Dedifferentiated amniotic fluid mesenchymal stem cell (primary cell): Measurements from ENCODE around the gene SH3YL1.

Source experiments
- DNase-seq: peaks from one replicate; pipeline ENCODE4 v3.0.0-alpha.2; 2016; ENCODE audit errors: extremely low spot score

The SH3YL1 gene

DNA sequence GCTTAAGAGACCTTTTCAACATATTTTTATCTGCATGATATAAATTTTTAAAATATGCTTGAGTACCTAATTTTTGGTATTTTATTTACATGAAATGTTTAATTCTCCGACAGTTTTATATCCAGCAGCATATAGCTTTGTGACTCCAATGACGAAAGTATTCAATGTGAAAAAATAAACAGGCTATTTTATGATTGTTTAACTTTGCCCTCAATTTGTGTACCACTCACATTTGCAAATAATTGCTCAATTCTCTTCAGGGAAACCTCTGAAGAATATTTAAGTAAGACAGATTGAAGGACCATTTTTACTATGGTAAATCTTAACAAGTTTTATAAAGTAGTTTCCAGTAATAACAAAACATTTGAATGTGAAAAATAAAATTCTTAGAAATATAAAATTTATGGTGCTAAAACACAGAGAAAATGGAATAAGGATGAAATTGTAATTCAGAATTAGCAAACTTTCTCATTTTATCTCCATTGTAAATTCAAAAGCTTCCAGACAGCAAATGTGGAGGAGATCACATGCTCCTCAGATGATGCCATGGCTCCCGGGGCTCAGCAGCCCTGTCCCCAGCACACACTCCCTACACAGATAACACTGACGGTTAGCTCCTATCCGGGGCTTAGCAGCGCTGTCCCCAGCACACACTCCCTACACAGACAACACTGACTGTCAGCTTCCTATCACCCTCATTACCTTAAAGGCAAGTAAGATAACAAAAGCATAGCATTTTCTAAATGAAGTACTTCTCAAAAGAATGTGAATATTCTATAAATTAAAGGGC lies 39.7 kb downstream of the SH3YL1 start:
- DNase-seq: no peak

- no peak for DNase-seq
These were observed 40.4 kb downstream of the SH3YL1 start for GRCh38 chr2:223451-223850.

DNA sequence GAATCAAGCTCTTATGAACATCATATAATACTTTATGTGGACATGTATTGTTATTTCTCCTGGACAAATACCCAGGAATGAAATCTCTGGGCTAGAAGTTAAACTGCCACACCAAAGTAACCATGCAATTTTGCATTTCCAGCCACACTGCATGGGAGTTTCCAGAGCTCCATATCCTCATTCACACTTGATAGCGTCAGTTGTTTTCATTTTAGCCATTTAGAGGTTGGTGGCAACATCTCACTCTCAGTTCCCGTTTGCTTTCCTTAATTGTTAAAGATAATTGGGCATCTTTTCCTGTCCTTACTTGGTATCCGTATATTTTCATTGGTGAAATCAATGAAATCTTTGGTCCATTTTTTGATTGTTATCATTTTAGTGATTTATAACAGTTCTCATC lies 47.8 kb downstream of the SH3YL1 start:
- DNase-seq: no peak

GRCh38 chr2:213932-214693 lies 49.7 kb downstream of the SH3YL1 start:
- DNase-seq: no peak

DNA sequence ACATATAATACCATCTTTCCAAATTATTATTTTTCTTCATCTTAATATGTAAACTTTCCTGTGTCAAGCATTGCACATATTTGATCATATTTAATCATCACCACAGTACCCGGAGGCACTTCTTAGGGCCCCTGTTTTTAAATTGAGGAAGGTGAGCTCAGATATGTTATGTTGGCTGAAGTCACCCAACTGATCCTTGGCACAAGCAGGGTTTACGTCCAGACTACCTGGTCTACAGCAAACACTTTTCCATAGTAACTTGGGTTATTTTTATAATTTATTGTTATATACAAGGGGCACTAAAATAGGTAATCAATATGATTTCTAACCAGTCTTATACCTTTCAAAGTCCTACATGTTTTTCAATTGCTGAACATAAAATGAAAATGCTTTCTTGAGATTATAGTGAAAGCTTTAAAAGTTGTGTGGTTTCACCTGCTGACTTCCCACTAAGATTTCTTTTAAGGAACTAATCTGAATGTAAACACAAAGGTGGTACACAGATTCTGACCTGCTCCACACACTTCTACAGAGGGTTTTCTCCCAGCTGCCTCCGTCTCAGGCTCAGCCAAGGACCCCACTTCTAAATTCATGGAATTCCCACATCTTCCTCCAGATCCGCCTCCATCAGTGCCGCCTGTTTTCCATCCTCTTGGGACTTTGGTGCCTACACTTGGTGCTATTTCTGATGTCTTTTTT lies 52.2 kb downstream of the SH3YL1 start:
- no peak for DNase-seq

DNA sequence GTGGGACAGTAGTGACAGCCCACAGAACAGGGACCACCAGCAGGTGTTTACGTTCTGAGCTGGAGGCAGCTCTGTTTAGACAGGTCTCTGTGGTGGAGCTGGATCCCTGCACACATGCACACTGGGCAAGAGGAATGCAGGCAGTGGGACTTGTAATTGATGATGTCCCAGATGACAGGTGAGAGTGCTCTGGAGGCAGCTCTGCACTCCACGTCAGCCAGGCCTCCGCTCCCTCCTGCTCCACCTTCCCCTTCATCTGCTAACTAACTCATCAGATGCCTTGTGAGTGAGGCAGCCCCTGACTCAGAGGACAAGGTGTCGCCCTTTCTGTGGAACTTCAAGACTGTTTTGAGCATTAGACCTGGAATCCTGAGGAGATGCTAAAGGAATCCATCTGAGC lies 53.2 kb downstream of the SH3YL1 start:
- no peak for DNase-seq

- DNase-seq: no peak
These were observed 54.4 kb downstream of the SH3YL1 start for GRCh38 chr2:209470-209869.

DNA sequence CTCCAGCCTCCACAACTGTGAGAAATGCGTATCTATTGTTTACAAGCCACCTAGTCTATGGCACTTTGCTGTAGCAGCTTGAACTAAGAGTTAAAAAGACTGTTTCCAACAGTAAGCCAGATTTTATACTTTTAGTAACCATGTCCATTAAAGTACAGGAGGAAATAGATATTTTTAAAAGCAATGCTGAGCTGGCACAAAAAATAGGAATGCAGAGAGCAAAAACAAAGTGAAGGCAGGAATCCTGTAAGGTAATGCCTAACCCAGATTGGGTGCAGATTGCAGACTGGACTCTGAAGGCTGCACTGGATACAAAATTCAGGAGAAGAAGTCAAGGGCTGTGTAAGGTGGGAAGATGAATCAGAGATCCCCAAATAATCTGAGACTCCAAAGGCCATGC lies 55.5 kb downstream of the SH3YL1 start:
- no peak for DNase-seq

- no peak for DNase-seq
These were observed 59.8 kb downstream of the SH3YL1 start for GRCh38 chr2:203984-204383.

DNA sequence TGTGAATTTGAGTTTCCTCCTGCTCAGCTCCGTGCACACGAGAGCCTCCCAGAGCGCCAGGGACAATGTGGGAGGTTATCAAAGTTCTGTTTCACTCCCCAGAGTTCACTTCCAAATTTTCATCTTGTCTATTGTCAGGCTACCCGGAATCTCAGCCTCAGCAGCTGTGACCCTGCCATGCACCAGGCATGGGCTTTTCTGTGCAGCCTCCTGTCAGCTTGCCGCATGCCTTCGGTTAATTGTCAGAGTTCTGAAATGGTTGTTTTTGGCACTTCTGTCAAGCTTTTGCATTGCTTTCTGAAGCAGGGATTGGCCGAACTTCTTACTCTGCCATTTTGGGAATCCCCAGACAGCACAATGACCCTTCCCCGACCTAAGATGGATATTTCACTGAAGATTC lies 60.4 kb downstream of the SH3YL1 start:
- no peak for DNase-seq

- DNase-seq: no peak
These were observed 60.9 kb downstream of the SH3YL1 start for GRCh38 chr2:202945-203344.

GRCh38 chr2:201648-202433 lies 62.0 kb downstream of the SH3YL1 start:
- no peak for DNase-seq

GRCh38 chr2:199041-199966 lies 64.5 kb downstream of the SH3YL1 start:
- no peak for DNase-seq

DNA sequence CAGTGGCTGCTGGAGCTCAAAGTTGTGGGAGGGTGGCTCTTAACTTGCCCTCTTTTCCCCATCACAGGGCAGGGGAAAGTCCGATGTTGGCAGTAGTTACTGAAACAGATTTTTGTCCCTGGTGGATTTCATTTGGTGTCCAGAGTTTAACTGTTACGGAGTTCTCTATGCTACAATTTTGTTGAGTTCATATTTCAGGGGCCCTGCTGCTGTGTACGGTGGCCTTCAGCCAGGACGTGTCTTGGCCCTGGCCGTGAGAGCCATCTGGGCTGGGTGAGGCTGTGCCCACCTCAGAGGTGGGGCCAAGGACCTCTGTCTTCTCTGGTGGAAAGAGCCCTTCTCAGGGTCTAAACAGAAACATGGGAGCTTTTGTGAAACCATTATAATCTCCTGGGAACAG lies 67.4 kb downstream of the SH3YL1 start:
- DNase-seq: no peak

GRCh38 chr2:195932-196331 lies 67.9 kb downstream of the SH3YL1 start:
- no peak for DNase-seq

DNA sequence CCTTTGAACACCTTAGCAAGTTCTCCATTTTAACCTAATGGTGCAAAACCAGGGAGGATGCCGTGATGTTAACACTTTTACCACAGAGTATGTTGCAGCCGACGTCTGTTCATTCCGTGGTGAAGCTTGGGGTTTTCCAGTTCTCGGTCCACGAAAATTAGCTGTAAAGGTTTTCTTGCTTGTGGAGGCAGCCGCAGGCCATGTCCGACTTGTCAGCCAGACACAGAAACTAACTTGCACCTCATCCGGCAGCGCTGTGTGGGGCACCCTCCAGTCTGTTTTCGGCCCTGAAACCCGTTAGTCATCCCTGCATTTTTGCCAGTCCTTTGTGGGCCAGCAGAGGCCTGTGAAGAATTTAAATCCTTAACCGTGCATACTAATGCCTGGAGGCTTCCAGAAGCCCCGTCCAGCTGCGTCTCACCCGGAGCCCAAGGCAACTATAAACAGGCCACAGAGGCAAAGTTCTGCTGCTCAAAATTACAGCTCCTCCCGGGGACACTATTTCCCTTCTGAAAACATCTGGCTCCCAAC lies 70.6 kb downstream of the SH3YL1 start:
- DNase-seq: peak; percentile 22

DNA sequence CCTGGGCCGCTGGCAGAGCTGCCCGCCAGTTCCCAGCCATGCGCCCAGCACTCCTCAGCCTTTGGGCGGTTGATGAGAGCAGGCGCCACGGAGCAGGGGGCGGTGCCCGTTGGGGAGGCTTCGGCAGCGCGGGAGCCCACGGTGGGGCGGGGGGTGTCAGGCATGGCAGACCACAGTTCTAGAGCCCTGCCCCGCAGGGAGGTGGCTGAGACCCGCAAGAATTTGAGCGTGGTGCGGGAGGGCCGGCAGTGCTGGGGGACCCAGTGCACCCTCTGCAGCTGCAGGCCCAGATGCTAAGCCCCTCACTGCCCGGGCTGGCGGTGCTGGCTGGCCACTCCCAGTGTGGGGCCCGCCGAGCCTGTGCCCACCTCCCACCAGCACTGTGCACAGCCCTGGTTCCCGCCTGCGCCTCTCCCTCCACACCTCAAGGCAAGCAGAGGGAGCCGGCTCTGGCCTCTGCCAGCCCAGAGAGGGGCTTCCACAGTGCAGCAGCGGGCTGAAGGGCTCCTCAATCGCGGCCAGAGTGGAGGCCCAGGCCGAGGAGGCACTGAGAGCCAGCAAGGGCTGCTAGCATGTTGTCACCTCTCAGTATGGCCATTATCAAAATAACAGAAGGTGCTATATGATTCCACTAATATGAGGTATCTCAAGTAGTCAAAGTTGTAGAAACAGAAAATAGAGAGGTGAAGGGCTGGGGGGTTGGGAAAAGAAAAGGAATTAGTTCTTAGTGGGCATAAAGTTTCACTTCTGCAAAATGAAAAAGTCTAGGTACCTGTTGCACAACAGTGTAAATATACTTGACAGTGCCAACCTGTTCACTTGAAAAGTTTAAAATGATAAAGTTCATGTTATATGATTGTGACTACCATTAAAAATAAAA lies 72.3 kb downstream of the SH3YL1 start:
- no peak for DNase-seq

DNA sequence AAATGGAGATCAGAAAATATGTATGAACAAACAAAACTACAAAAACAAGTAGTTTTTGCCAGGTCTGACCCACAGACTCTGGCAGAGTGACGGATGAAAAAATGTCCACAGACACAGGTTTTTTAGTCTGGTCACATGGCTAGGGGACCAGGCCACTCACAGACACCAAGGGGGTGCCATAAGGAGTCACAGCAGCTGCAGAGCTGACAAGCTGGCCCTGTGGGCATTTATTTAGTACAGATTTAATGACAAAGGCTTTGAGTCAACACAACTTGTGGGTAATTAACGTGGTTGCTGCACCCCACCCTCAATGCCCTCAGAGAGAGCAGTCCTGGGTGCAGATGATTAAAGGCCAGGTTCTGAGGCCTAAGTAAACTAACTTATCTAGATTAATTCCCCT lies 76.0 kb downstream of the SH3YL1 start:
- DNase-seq: no peak

DNA sequence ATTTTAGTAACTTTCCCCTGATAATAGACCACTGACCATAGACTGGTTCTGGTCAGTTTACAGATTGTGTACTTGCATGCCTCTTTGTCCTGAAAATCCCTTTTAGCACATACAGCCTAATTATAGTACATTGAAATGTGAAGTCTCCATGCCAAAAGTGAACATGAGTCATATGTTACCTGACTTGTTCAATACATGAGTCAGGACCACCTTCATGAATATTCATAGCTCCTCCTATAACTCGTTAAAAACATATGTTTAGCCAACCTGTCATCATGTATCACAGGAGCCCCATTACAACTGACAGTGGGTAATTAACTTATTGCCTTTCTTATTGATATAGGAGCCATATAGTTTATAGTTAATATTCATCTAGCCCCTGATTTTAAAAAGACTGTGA lies 78.6 kb downstream of the SH3YL1 start:
- DNase-seq: no peak

- no peak for DNase-seq
These were observed 79.1 kb downstream of the SH3YL1 start for GRCh38 chr2:184695-185094.
